ENCODE data around the gene CNDP2.

DNA sequence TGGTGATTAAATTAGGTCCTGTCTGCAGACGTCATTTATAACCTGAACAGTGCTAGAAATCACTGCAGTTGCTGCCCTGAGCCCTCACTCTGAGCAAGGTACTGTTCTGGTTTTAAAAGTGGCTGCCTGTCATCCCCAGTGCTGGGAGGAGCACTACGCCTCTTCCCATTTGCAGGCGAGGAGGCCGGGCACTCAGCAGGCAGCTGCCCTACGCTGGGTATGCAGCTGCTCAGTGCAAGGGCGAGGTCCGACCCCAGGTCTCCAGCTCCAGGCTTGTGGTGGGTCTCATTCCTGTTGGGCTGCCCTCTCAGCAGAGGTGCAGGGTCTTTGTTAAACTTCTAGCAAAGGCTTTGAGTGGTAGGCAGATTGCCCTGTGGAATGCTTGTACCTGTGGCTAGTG, 15.7 kb downstream of the CNDP2 start:
- TF ChIP-seq L3MBTL2 (conservative IDR thresholded peaks at IDR 0.05) (no peak), BHLHE40 (IDR thresholded peaks at IDR 0.05; ENCODE audit: borderline replicate concordance) (no peak), SP1 (IDR thresholded peaks at IDR 0.05) (no peak)
